HepG2 (cell line): ENCODE data around the gene TMEM255B. TPM values are rescaled to one million over a fixed set of nuclear protein-coding genes. Genes with fewer than 3 reads are reported as not detected.

Experiments
- ATAC-seq: fragments of 200-7000 bp; cut with Tn5 transposase; 3 replicates; pipeline ENCODE4 v1.9.1; 2020; ENCODE audit warnings: mild to moderate bottlenecking, moderate library complexity
- BruUV-seq: library from RNA; stranded (reverse); fragments of 400-500 nt; replicated peaks from 2 replicates; lab custom pipeline; 2021; lab: Mats Ljungman, UMichigan
- CTCF ChIA-PET: fragments of 300-600 bp; formaldehyde crosslinking; extraction: SDS; loops from one replicate; lab custom pipeline; 2021; ENCODE audit warnings: low total read pairs, inconsistent platforms, low intra/inter-chr PET ratio; lab: Yijun Ruan, JAX
- POLR2A ChIA-PET: fragments of 350-600 bp; sonication (Branson Sonifier 250); formaldehyde crosslinking; loops from one replicate; lab custom pipeline; 2020; ENCODE audit warnings: antibody characterized with exemption, inconsistent platforms; lab: Yijun Ruan, JAX
- DNase-seq: peaks from one replicate; pipeline ENCODE4 v3.0.0-alpha.2; 2015; ENCODE audit warnings: low spot score
- FAIRE-seq: peaks from 3 replicates; lab custom pipeline; 2011; peaks lifted over from hg19 to GRCh38; lab: Jason Lieb, UNC
- H2AFZ ChIP-seq: one replicate; pipeline ENCODE4 v1.6.1; 2011; ENCODE audit warnings: low read length, inconsistent platforms
- H3K27ac ChIP-seq: fragments of 300-600 bp; 3 replicates; pipeline ENCODE4 v1.8.0; 2011; ENCODE audit warnings: mixed run types, mild to moderate bottlenecking, mixed read lengths, low read length, inconsistent platforms; ENCODE audit not compliant: insufficient read depth; ENCODE audit errors: extremely low read length
- H3K27me3 ChIP-seq, 2 experiments: fragments of 200-600 bp in 1 of 2; 2 replicates in 1 of 2; 3 replicates in 1 of 2; pipeline versions ENCODE4 v1.6.0 to v1.8.0; 2011; ENCODE audit warnings: low read length in 2 of 2, mild to moderate bottlenecking in 2 of 2, moderate library complexity in 2 of 2, inconsistent platforms in 1 of 2; ENCODE audit not compliant: insufficient read depth in 2 of 2, control insufficient read depth in 1 of 2
- H3K36me3 ChIP-seq, 2 experiments: fragments of 200-600 bp in 1 of 2; replicated peaks in 1 of 2; 2 replicates in 1 of 2; 3 replicates in 1 of 2; pipeline versions ENCODE4 v1.5.1 to v1.8.0; 2011; ENCODE audit warnings: low read length in 2 of 2, inconsistent platforms in 1 of 2; ENCODE audit not compliant: insufficient read depth in 2 of 2, control insufficient read depth in 1 of 2
- H3K4me1 ChIP-seq: 2 replicates; pipeline ENCODE4 v1.5.1; 2012; ENCODE audit warnings: low read length, inconsistent platforms; ENCODE audit not compliant: insufficient read depth
- H3K4me2 ChIP-seq: 2 replicates; pipeline ENCODE4 v1.6.0; 2011; ENCODE audit warnings: low read depth, low read length, inconsistent platforms
- H3K4me3 ChIP-seq, 3 experiments: fragments of 200-600 bp in 1 of 3; sonication (generic), shearing (Covaris generic) in 1 of 3; replicated peaks in 1 of 3; 2 replicates each; pipeline ENCODE4 v1.5.1; 2011 to 2016; ENCODE audit warnings: low read length in 3 of 3, inconsistent platforms in 2 of 3, low read depth in 2 of 3, mild to moderate bottlenecking in 2 of 3, control low read depth in 1 of 3, mixed read lengths in 1 of 3; ENCODE audit not compliant: insufficient read depth in 1 of 3
- H3K79me2 ChIP-seq: one replicate; pipeline ENCODE4 v1.6.1; 2011; ENCODE audit warnings: low read length, inconsistent platforms; ENCODE audit not compliant: insufficient read depth
- H3K9ac ChIP-seq: 2 replicates; pipeline ENCODE4 v1.6.0; 2011; ENCODE audit warnings: mild to moderate bottlenecking, low read depth, low read length, inconsistent platforms; ENCODE audit not compliant: insufficient read depth
- H3K9me3 ChIP-seq: 2 replicates; pipeline ENCODE4 v1.5.1; 2012; ENCODE audit warnings: mild to moderate bottlenecking, low read length
- H4K20me1 ChIP-seq: 2 replicates; pipeline ENCODE4 v1.6.0; 2011; ENCODE audit warnings: inconsistent platforms, mild to moderate bottlenecking, low read length, moderate library complexity; ENCODE audit not compliant: insufficient read depth
- EZH2 ChIP-seq: conservative IDR thresholded peaks from 2 replicates; pipeline ENCODE4 v1.6.1; 2012; ENCODE audit warnings: mild to moderate bottlenecking, low read depth, low read length, moderate library complexity
- GLI4 ChIP-seq: sonication (generic); formaldehyde crosslinking; IDR thresholded peaks from 2 replicates; pipeline ENCODE4 v1.5.1; 2020; ENCODE audit warnings: missing genetic modification reagents, mild to moderate bottlenecking, moderate library complexity, borderline replicate concordance
- HMG20B ChIP-seq: conservative IDR thresholded peaks from 2 replicates; pipeline ENCODE4 v1.6.1; 2016; ENCODE audit warnings: missing genetic modification reagents, missing compliant biosample characterization
- PPARG ChIP-seq: conservative IDR thresholded peaks from 2 replicates; pipeline ENCODE4 v1.6.1; 2016; ENCODE audit warnings: missing biosample characterization, missing genetic modification reagents
- TOE1 ChIP-seq: sonication (generic); formaldehyde crosslinking; IDR thresholded peaks from 2 replicates; pipeline ENCODE4 v1.4.0; 2020; ENCODE audit warnings: mild to moderate bottlenecking, missing genetic modification reagents
- ZNF10 ChIP-seq: sonication (generic); formaldehyde crosslinking; IDR thresholded peaks from 2 replicates; pipeline ENCODE4 v1.4.0; 2020; ENCODE audit warnings: mild to moderate bottlenecking, low read depth, missing genetic modification reagents, borderline replicate concordance
- ZNF432 ChIP-seq: sonication (generic); formaldehyde crosslinking; IDR thresholded peaks from 2 replicates; pipeline ENCODE4 v1.5.0; 2020; ENCODE audit warnings: missing genetic modification reagents, mild to moderate bottlenecking, borderline replicate concordance
- ZNF513 ChIP-seq: sonication (generic); formaldehyde crosslinking; conservative IDR thresholded peaks from 2 replicates; pipeline ENCODE4 v1.5.0; 2020; ENCODE audit warnings: missing genetic modification reagents
- ZNF546 ChIP-seq: sonication (generic); formaldehyde crosslinking; conservative IDR thresholded peaks from 2 replicates; pipeline ENCODE4 v1.8.1; 2023; ENCODE audit warnings: mild to moderate bottlenecking, missing genetic modification reagents
- ZNF770 ChIP-seq: sonication (generic); formaldehyde crosslinking; IDR thresholded peaks from 2 replicates; pipeline ENCODE4 v1.5.0; 2020; ENCODE audit warnings: mild to moderate bottlenecking, missing genetic modification reagents
- WGBS: methylation state at CpG from one replicate; pipeline ENCODE4 v1.1.6; 2017; ENCODE audit warnings: low lambda C conversion rate; 5-methylcytosine and 5-hydroxymethylcytosine counted together
- in situ Hi-C: cut with HindIII; loops from 2 replicates; pipeline ENCODE4 v1.10.0; 2017; ENCODE audit warnings: low pct_unique_long_range_greater_than_20kb; ENCODE audit not compliant: extremely low pct_ligation_motif_present
- intact Hi-C: fragments of 100-400 bp; cut with micrococcal nuclease; formaldehyde crosslinking; loops from one replicate; pipeline ENCODE4 v1.10.0; 2022; ENCODE audit not compliant: unreplicated experiment
- polyA plus RNA-seq, 8 experiments: library from polyadenylated mRNA; depleted of rRNA in 3 of 8; stranded (reverse) in 7 of 8; unstranded in 1 of 8; fragments of >200 nt; fragmentation: Illumina TruSeq in 4 of 8; extraction: Trizol in 4 of 8; gene quantifications; 2 replicates each; pipeline versions ENCODE4 v1.2.1 to v1.2.3, GENCODE V29; 2011 to 2016; ENCODE audit warnings: low read depth in 4 of 8, missing spikeins in 1 of 8, mixed read lengths in 1 of 8; ENCODE audit not compliant: insufficient read depth in 1 of 8
- total RNA-seq, 5 experiments: library from RNA; depleted of rRNA; stranded (reverse); fragments of >200 nt; fragmentation: Illumina TruSeq; extraction: Trizol; gene quantifications; 2 replicates each; pipeline ENCODE4 v1.2.3, GENCODE V29; 2016; ENCODE audit warnings: low read depth in 1 of 5
- TF ChIP-seq, protein P1 (sequence below): sonication (generic); formaldehyde crosslinking; IDR thresholded peaks from 2 replicates; pipeline ENCODE4 v1.5.1; 2020; ENCODE audit warnings: mild to moderate bottlenecking, missing genetic modification reagents, moderate library complexity

Gene TMEM255B
- total and polyA plus RNA-seq, 2 of the 13 experiments (the other 11 are each of a cell fraction or from before 2014, with no cell fraction given): not detected

- TF ChIP-seq TOE1 (CRISPR knock-in tag) (no peak), PPARG (CRISPR knock-in tag) (no peak)
Measured at GRCh38 chr13:113806526-113806925, 47.5 kb downstream of the TMEM255B start (continued).

DNA sequence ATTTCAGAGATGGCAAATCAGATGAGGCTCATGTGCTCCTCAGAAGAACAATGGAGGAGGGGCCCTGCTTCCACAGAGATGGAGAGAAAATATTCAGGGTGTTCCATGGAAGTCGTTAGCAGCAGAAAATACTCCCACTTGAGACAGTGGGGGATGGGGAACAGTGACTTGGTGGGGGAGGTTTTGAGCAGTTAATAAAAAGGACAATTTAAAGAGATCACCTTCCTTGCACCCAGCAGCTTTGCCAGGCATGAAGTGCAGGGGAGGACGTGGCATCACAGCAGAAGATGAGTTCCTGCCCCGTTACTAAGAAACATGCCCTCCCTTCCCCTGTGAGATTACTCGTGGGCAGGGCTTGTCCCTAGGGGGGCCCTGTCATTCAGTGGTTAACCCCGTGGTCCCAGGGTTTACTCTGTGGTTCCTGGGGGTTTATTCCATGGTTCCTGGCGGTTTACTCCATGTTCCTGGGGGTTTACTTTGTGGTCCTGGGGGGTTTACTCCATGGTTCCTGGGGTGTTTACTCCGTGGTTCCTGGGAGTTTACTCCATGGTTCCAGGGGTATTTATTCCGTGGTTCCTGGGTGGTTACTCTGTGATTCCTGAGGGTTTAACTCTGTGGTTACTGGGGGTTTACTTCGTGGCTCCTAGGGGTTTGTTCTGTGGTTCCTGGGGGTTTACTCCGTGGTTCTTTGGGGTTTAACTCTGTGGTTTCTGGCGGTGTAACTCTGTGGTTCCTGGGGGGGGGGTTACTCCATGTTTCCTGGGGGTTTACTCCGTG, 49.2 kb downstream of the TMEM255B start:
- Histone ChIP-seq H2AFZ (no peak overlapping the region), H3K4me2 (no peak overlapping the region), H3K9me3 (peaks cover 17% of the 10 kb centered on the region), H3K79me2 (no peaks in the 10 kb centered on the region), H3K36me3 (no peaks in the 10 kb centered on the region), H3K27me3 (peaks cover 5 to 10% of the 10 kb centered on the region in 2 experiments; a peak in 2 of 5 replicates), H3K9ac (no peak overlapping the region), H4K20me1 (no peaks in the 10 kb centered on the region), H3K4me1 (0 out of 2 replicates have a peak, but pooled peaks cover under 1% of the 10 kb centered on the region), H3K4me3 (no peak overlapping the region), H3K27ac (no peak overlapping the region)
- in situ Hi-C loops: no loop called here
- no TSS peak for BruUV-seq
- intact Hi-C loops: no loop called here
- 9% methylated on average over 12 of the region's 12 CpGs for WGBS
- no peak for TF ChIP-seq ZNF513 (CRISPR knock-in tag)
- no peak for TF ChIP-seq ZNF546 (CRISPR knock-in tag)
- TF ChIP-seq ZNF770 (CRISPR knock-in tag): no peak
- no peak for TF ChIP-seq ZNF10 (CRISPR knock-in tag)
- TF ChIP-seq ZNF432 (CRISPR knock-in tag): no peak
- no peak for TF ChIP-seq EZH2
- no peak for TF ChIP-seq GLI4 (CRISPR knock-in tag)
- TF ChIP-seq, protein P1, sequence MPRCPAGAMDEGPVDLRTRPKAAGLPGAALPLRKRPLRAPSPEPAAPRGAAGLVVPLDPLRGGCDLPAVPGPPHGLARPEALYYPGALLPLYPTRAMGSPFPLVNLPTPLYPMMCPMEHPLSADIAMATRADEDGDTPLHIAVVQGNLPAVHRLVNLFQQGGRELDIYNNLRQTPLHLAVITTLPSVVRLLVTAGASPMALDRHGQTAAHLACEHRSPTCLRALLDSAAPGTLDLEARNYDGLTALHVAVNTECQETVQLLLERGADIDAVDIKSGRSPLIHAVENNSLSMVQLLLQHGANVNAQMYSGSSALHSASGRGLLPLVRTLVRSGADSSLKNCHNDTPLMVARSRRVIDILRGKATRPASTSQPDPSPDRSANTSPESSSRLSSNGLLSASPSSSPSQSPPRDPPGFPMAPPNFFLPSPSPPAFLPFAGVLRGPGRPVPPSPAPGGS (CRISPR knock-in tag): no peak
- TF ChIP-seq HMG20B (CRISPR knock-in tag): no peak
- no peak for ATAC-seq
- CTCF ChIA-PET: no interaction called here
- no peak for DNase-seq
- POLR2A ChIA-PET: no interaction called here
- FAIRE-seq: no peak
